IMR-90 (cell line): Measurements from ENCODE around the gene OTOGL. TPM values are rescaled to one million over a fixed set of nuclear protein-coding genes. Genes with fewer than 3 reads are reported as not detected.

Source experiments
- ATAC-seq: fragments of 200-7000 bp; cut with Tn5 transposase; 2 replicates; pipeline ENCODE4 v1.9.1; 2020; ENCODE audit warnings: low read depth, mild to moderate bottlenecking, moderate library complexity
- BruUV-seq: library from RNA; stranded (reverse); fragments of 400-500 nt; replicated peaks from 2 replicates; lab custom pipeline; 2021; lab: Mats Ljungman, UMichigan
- CTCF ChIA-PET: fragments of 300-600 bp; formaldehyde crosslinking; extraction: SDS; loops from one replicate; lab custom pipeline; 2021; ENCODE audit warnings: antibody characterized with exemption; lab: Yijun Ruan, JAX
- POLR2A ChIA-PET: fragments of 300-600 bp; sonication (Branson Sonifier 250); formaldehyde crosslinking; loops from one replicate; lab custom pipeline; 2022; ENCODE audit warnings: antibody characterized with exemption; ENCODE audit not compliant: unreplicated experiment; lab: Charles Lee
- DNase-seq: peaks from one replicate; pipeline ENCODE4 v3.0.0; 2013
- H2AFZ ChIP-seq: replicated peaks from 2 replicates; pipeline ENCODE3; 2013; ENCODE audit warnings: low read length, mild to moderate bottlenecking; ENCODE audit not compliant: poor library complexity
- H2AK5ac ChIP-seq: 2 replicates; pipeline ENCODE4 v1.6.1; 2013; ENCODE audit warnings: low read depth, low read length, inconsistent platforms
- H2AK9ac ChIP-seq: replicated peaks from 2 replicates; pipeline ENCODE3; 2013; ENCODE audit warnings: mild to moderate bottlenecking, low read depth, low read length, moderate library complexity; ENCODE audit not compliant: poor library complexity
- H2BK120ac ChIP-seq: 2 replicates; pipeline ENCODE4 v1.6.1; 2013; ENCODE audit warnings: low read depth, low read length, inconsistent platforms
- H2BK15ac ChIP-seq: 3 replicates; pipeline ENCODE4 v1.6.1; 2013; ENCODE audit warnings: low read depth, low read length, inconsistent platforms
- H2BK20ac ChIP-seq: 2 replicates; pipeline ENCODE4 v1.6.1; 2013; ENCODE audit warnings: low read depth, mild to moderate bottlenecking, inconsistent platforms, low read length, moderate library complexity
- H2BK5ac ChIP-seq: 2 replicates; pipeline ENCODE4 v1.6.1; 2013; ENCODE audit warnings: mild to moderate bottlenecking, low read depth, low read length, inconsistent platforms; ENCODE audit not compliant: poor library complexity, severe bottlenecking
- H3K14ac ChIP-seq: replicated peaks from 2 replicates; pipeline ENCODE4 v1.6.1; 2013; ENCODE audit warnings: low read depth, low read length, inconsistent platforms
- H3K18ac ChIP-seq: 2 replicates; pipeline ENCODE4 v1.6.1; 2013; ENCODE audit warnings: low read depth, low read length, control low read depth
- H3K23ac ChIP-seq: 2 replicates; pipeline ENCODE4 v1.6.1; 2013; ENCODE audit warnings: low read depth, low read length, inconsistent platforms
- H3K27ac ChIP-seq: 2 replicates; pipeline ENCODE4 v1.5.1; 2013; ENCODE audit warnings: mild to moderate bottlenecking, control low read depth, low read length; ENCODE audit not compliant: insufficient read depth
- H3K27me3 ChIP-seq: 2 replicates; pipeline ENCODE4 v1.6.1; 2013; ENCODE audit warnings: low read length; ENCODE audit not compliant: control insufficient read depth, insufficient read depth
- H3K36me3 ChIP-seq: 2 replicates; pipeline ENCODE4 v1.6.1; 2013; ENCODE audit warnings: low read length, mixed read lengths; ENCODE audit not compliant: control insufficient read depth, insufficient read depth
- H3K4ac ChIP-seq: 2 replicates; pipeline ENCODE4 v1.6.1; 2013; ENCODE audit warnings: low read depth, low read length, inconsistent platforms
- H3K4me1 ChIP-seq: 2 replicates; pipeline ENCODE4 v1.6.1; 2013; ENCODE audit warnings: low read length, mixed read lengths; ENCODE audit not compliant: control insufficient read depth, insufficient read depth
- H3K4me2 ChIP-seq: 2 replicates; pipeline ENCODE4 v1.6.1; 2013; ENCODE audit warnings: low read depth, mild to moderate bottlenecking, control low read depth, low read length, moderate library complexity
- H3K4me3 ChIP-seq: 2 replicates; pipeline ENCODE4 v1.5.1; 2013; ENCODE audit warnings: low read depth, mild to moderate bottlenecking, control low read depth, low read length, moderate library complexity; ENCODE audit not compliant: insufficient read depth
- H3K56ac ChIP-seq: 2 replicates; pipeline ENCODE4 v1.6.1; 2013; ENCODE audit warnings: low read length, inconsistent platforms; ENCODE audit not compliant: insufficient read depth; ENCODE audit errors: extremely low read depth
- H3K79me1 ChIP-seq, 2 experiments: 2 replicates each; pipeline ENCODE4 v1.6.1; 2013; ENCODE audit warnings: low read length in 2 of 2, inconsistent platforms in 1 of 2, low read depth in 1 of 2
- H3K9ac ChIP-seq: 2 replicates; pipeline ENCODE4 v1.6.1; 2013; ENCODE audit warnings: low read depth, low read length, control low read depth
- H3K9me1 ChIP-seq: 2 replicates; pipeline ENCODE4 v1.6.1; 2013; ENCODE audit warnings: low read length, inconsistent platforms; ENCODE audit not compliant: insufficient read depth
- H3K9me3 ChIP-seq: 2 replicates; pipeline ENCODE4 v1.6.1; 2013; ENCODE audit warnings: low read length; ENCODE audit not compliant: control insufficient read depth, insufficient read depth
- H4K20me1 ChIP-seq: 2 replicates; pipeline ENCODE4 v1.6.1; 2013; ENCODE audit warnings: low read length, inconsistent platforms; ENCODE audit not compliant: insufficient read depth
- H4K5ac ChIP-seq: 2 replicates; pipeline ENCODE4 v1.6.1; 2013; ENCODE audit warnings: mild to moderate bottlenecking, low read depth, low read length, control low read depth
- H4K8ac ChIP-seq, 2 experiments: 2 replicates each; pipeline ENCODE4 v1.6.1; 2013; ENCODE audit warnings: low read depth in 2 of 2, low read length in 2 of 2, control low read depth in 1 of 2, inconsistent platforms in 1 of 2
- H4K91ac ChIP-seq: 2 replicates; pipeline ENCODE4 v1.6.1; 2013; ENCODE audit warnings: low read depth, low read length, inconsistent platforms; ENCODE audit not compliant: insufficient read depth
- MAZ ChIP-seq: IDR thresholded peaks from 2 replicates; pipeline ENCODE4 v1.6.1; 2012; ENCODE audit warnings: low read depth, mild to moderate bottlenecking, low read length, improper control_type of control experiment, moderate library complexity, borderline replicate concordance
- NFE2L2 ChIP-seq: fragments of 150-350 bp; IDR thresholded peaks from 2 replicates; pipeline ENCODE4 v1.6.1; 2016; ENCODE audit warnings: low read depth, mild to moderate bottlenecking, low read length
- dilution Hi-C: fragments of 300-500 bp; cut with HindIII; formaldehyde crosslinking; loops from one replicate; pipeline ENCODE4 v1.14.3; 2018; ENCODE audit warnings: low sequenced_read_pairs; ENCODE audit not compliant: unreplicated experiment
- in situ Hi-C: fragments of 300-500 bp; cut with MboI; formaldehyde crosslinking; loops from 3 replicates; pipeline ENCODE4 v1.14.3; 2019; ENCODE audit warnings: low sequenced_read_pairs, inconsistent platforms, mixed read lengths
- intact Hi-C: fragments of 100-400 bp; cut with micrococcal nuclease; formaldehyde crosslinking; loops from 2 replicates; pipeline ENCODE4 v1.10.0; 2022
- polyA plus RNA-seq, 3 experiments: library from polyadenylated mRNA; depleted of rRNA; stranded (reverse); fragments of >200 nt; gene quantifications; 2 replicates each; pipeline ENCODE4 v1.2.3, GENCODE V29; 2012; ENCODE audit warnings: low replicate concordance in 1 of 3
- total RNA-seq: library from RNA; depleted of rRNA; stranded (reverse); fragments of >200 nt; gene quantifications from 2 replicates; pipeline ENCODE4 v1.2.3, GENCODE V29; 2012

OTOGL gene
- total and polyA plus RNA-seq, 2 of the 4 experiments (the other 2 are of a cell fraction): 0.10 to 0.18 TPM

DNA sequence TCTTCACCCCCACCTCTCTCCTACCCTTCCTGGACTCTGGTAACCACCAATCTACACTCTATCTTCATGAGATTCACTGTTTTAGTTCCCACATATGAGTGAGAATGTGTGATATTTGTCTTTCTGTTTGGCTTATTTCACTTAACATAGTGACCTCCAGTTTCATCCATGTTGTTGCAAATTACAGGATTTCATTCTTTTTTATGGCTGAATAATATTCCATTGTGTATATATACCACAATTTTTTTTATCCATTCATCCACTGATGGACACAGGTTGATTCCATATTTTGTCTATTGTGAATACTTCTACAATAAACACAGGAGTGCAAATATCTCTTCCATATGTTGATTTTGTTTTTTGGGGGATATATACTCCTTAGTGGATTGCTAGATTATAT, 140.5 kb downstream of the OTOGL start:
- H2AK9ac ChIP-seq: no peak overlapping the region
- H4K20me1 ChIP-seq: no peaks in the 10 kb centered on the region
- H4K5ac ChIP-seq: no peak overlapping the region
- H3K27me3 ChIP-seq: no peaks in the 10 kb centered on the region
- H3K4me1 ChIP-seq: no peaks in the 10 kb centered on the region; the same call in 1 of the 2 replicates
- in situ Hi-C loops: no loop called here
- no peak overlapping the region for H3K18ac ChIP-seq
- H3K23ac ChIP-seq: no peak overlapping the region
- no peak overlapping the region for H3K9ac ChIP-seq
- no peaks in the 10 kb centered on the region for H3K9me3 ChIP-seq
- H3K56ac ChIP-seq: no peak overlapping the region
- H2AK5ac ChIP-seq: no peak overlapping the region
- intact Hi-C loops: loop anchor here (5.0 kb wide), 1 partner anchor 38 kb away; no protein-coding TSS in a partner anchor
- no peak for DNase-seq
- no peak overlapping the region for H3K27ac ChIP-seq
- no peak overlapping the region for H2AFZ ChIP-seq
- no peak overlapping the region for H3K14ac ChIP-seq
- no peak overlapping the region for H3K4me2 ChIP-seq
- no TSS peak for BruUV-seq
- no peak for TF ChIP-seq MAZ
- no peak for TF ChIP-seq NFE2L2
- no peaks in the 10 kb centered on the region for H3K36me3 ChIP-seq
- H3K4ac ChIP-seq: no peak overlapping the region
- no peak overlapping the region for H3K4me3 ChIP-seq
- H2BK15ac ChIP-seq: no peak overlapping the region
- H2BK20ac ChIP-seq: no peak overlapping the region
- no peak overlapping the region for H2BK120ac ChIP-seq
- no peak overlapping the region for H4K91ac ChIP-seq
- no peak overlapping the region for H4K8ac ChIP-seq
- ChIA-PET CTCF (no interaction called here), POLR2A (no interaction called here)
- no peaks in the 10 kb centered on the region for H3K79me1 ChIP-seq
- H2BK5ac ChIP-seq: no peak overlapping the region
- no peak for ATAC-seq
- H3K9me1 ChIP-seq: 0 out of 2 replicates have a peak, but pooled peaks cover 5% of the 10 kb centered on the region
- dilution Hi-C loops: no loop called here
